Middle frontal gyrus (tissue), 1 donor: ENCODE measurements around the gene LENG9.

Experiments
- DNase-seq: peaks from one replicate; pipeline ENCODE4 v3.0.0-alpha.2; 2015; ENCODE audit warnings: low spot score; ENCODE audit errors: extremely low spot score

The LENG9 gene

GRCh38 chr19:54439174-54439851 lies 24.3 kb downstream of the LENG9 start:
- peak; percentile 68 for DNase-seq

DNA sequence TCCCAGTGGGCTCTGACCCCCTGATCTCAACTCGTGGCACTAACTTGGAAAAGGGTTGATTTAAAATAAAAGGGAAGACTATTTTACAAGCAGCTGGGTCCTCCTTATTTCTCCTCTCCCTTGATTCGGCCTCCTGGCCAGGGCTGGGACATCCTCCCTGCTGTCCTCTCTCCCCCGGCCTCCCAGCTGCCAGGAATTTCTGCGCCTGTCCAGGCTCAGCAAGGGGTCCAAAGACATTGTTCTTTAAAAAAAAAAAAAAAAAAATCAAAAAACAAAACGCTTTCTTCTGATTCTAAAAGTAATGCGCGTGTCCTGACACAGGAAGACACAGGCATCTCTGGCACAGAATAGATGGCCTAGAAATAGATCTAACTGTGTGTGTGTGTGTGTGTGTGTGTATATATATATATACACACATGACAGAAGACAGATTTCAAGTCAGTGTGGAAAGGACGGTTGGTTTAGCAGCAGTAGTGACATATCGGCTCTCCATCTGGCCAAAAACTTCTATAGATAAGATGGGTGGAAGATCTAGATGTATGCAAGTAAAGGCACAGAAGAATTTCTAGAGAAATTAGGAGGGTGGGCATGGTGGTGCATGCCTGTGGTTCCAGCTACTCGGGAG lies 26.8 kb downstream of the LENG9 start:
- DNase-seq = no peak

DNA sequence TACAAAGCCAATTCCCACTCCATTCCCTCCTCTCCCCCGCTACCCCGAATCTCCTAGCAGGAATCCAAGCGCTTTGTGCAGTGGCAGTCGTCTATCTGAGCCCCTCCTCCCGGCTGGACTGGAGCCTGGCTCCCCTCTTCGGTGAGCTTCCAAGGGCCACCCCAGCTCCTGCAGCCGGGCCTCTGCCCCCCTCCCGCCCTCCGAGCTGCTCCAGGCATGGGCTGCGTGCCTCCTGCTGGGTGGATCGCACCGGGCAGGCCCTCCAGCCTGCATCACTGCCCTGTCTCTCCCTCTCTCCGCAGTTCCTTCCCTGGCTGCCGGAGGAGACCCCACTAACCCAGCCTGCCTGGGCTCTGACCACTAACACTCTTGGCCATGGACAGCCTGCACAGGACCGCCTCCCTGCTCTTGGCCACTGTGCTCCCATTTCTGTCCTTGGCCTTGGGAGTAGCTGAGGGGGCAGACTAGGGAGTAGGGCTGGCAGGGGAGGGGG lies 27.5 kb downstream of the LENG9 start:
- no peak for DNase-seq

- DNase-seq = no peak
These were observed 28.0 kb downstream of the LENG9 start for GRCh38 chr19:54435551-54436016.

GRCh38 chr19:54434873-54435214 lies 28.7 kb downstream of the LENG9 start:
- no peak for DNase-seq

DNA sequence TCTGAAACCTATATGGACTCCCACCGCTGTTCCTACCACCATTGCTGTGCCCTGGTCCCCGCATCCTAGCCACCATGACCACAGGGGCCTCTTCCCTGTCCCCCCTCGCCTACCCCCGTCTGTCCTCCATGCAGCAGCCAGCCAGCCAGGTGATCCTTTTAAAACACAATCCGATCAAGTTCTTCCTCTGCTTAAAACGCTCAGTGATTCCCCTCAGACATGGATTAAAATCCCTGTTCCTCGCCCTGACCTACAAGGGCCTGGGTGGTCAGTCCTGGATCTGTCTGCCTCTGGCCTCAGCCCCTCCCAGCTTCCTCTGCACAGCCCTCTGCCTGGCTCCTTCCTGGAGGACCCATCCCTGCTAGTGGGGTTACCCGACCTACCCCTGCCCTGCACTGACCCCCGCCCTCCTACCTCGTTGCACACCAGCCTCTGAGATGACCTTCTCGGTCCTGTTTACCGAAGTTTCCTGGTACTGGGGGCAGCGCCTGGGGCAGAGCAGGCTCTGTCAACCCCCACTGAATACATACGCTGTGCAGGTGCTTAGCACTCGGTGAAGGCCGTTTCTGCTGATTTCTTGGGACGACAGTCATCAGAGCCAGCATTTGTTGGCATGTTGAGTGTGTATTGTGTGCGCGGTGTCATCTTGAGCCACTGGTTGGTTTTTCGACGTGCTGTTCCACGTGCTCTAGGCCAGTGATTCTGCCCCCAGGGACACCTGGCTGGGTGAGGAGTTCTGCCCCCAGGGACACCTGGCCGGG lies 29.3 kb downstream of the LENG9 start:
- no peak for DNase-seq

GRCh38 chr19:54433697-54434096 lies 29.9 kb downstream of the LENG9 start:
- no peak for DNase-seq

GRCh38 chr19:54432144-54432738 lies 31.3 kb downstream of the LENG9 start:
- DNase-seq = no peak

- DNase-seq = no peak
These were observed 32.2 kb downstream of the LENG9 start for GRCh38 chr19:54431255-54431838.

DNA sequence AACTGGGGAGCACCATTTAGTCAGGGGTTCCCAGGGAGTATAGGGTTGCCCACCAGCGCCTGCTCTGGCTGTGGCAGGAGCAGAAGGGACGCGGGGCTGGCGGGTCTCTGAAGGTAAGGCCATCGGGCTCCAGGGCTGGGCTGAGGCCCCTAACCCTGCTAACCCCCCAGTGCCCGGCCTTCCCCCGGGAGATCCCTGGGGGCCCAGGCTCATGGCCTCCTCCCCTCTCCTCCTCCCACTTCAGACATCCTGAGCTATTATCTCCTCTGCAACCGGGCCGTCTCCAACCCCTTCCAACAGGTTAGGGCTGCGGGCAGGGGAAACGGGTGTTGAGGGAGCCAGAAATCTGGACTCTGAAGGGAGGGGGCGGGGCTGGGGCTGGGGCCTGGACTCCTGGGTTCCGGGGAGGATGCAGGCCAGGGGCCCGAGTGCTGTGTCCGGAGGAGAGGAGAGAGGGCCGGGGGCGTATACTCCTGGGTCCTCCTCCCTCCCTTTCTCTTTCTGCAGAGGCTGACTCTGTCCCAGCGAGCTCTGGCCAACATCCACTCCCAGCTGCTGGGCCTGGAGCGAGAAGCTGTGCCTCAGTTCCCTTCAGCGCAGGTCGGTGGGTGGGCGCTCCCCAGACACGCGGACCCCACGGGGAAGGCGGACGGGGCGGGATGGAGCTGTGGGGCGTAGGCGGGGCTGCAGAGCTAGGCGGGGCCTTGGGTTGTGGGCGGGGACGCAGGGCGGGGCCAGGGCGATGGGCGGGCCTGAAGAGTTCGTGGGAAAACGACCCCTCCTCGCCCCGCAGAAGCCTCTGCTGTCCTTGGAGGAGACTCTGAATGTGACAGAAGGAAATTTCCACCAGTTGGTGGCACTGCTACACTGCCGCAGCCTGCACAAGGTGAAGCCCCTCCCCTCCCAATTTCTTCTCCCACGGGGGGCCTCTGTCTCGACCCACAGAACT lies 33.0 kb downstream of the LENG9 start:
- no peak for DNase-seq

DNA sequence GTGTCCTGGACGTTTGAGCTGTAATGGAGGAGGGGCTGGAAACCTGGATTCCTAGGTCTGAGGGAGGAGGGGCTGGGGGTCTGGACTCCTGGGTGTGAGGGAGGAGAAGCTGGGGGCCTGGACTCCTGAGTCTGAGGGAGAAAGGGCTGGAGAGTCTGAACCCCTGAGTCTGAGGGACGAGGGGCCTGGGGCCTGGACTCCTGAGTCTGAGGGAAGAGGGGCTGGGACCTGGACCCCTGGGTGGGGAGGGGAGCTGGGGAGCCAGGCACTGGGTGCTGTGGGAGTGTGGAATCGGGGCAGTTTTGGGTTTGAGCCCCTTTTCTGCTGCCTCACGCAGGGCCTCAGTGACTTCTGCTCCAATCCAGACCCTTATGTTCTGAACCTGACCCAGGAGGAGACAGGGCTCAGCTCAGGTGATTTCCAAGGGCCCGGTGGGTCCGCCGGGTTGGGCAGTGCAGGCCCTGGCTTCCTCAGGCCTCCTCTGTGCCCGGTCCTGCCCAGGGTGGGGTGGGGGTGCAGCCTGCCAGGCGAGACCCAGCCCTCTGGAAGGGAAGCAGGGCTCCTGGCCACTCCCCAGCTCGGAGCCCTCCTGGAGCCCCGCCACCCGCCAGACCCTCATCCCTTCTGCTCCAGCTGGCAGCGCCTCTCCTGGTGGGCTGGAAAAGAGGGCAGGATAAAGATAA lies 33.9 kb downstream of the LENG9 start:
- no peak for DNase-seq

DNA sequence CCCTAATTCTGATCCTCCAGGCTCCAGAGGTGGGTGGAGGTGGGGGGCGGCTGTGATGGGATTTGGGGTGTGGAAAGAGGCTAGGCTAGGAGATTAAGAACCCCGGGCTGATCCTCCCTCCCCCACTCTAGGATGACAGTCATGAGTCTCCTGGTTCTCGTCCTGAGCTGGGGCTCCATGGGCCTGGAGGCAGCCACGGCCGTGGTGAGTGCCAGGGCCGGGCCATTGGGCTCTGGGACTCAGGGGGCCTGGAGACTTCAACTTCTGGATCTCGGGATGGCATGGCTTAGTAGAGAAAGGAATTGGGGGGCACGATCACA lies 34.4 kb downstream of the LENG9 start:
- DNase-seq = no peak

- no peak for DNase-seq
These were observed 35.0 kb downstream of the LENG9 start for GRCh38 chr19:54428323-54429175.

GRCh38 chr19:54427586-54427985 lies 36.0 kb downstream of the LENG9 start:
- DNase-seq = no peak

DNA sequence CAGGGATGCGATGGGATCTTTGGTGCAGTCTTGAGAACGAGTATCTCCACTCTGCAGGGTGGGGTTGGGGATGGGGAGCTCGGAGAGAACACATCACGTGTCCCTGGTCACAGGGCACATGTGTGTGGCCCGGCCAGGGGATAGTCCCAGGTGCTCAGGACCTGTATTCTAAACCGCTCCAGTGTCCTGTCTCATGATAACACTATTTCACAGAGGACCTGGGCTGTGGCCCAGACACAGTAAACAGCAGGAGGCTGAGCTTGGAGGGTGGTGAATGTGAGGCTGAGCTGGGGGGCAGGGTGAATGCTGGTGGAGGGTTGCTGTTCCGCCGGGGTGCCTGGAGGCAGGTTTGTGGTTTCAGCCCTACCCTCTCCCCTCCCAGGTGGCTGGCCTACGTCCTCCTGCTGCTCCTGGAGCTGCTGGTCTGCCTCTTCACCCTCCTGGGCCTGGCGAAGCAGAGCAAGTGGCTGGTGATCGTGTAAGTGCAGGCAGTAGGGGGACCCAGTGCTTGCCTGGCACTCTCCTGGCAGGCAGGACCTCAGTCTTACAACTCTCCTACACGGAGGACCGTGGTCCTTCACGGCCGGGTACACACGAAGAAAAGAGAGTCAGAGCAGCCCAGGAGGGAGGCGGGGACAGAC lies 37.2 kb downstream of the LENG9 start:
- no peak for DNase-seq

GRCh38 chr19:54425382-54425723 lies 38.2 kb downstream of the LENG9 start:
- DNase-seq = no peak

DNA sequence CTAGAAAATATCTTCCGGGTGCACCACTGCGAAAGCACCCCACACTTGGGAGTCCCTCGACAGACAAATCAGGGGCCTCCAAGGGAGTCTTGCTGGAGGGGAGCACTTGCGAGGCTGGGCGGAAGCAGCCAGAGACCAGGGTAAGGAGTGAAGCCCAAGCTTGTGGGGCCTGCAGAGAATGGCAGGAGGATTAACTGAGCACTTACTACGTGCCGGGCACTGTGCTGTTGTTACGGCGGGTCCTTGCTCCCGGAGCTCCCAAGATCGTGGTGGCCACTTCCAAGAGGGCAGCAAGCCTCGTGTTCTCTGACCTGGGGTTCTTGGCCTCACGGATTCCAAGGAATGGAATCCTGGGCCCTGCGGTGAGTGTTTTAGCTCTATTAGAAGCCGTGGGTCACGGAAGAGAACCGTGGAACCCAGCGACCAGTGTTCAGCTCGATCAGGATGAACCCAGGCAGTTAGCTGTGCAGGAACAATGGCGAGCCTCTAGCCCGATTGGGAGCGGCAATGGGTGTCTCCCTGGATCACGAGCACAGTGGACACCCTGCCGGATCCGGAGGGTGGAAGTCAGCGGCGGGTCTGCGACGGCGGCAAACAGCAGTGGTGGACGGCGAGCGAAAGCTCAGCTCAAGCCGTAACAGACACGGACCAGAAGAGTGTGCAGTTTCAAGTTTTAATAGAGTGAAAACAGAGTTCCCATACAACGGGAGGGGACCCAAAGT lies 38.8 kb downstream of the LENG9 start:
- no peak for DNase-seq

DNA sequence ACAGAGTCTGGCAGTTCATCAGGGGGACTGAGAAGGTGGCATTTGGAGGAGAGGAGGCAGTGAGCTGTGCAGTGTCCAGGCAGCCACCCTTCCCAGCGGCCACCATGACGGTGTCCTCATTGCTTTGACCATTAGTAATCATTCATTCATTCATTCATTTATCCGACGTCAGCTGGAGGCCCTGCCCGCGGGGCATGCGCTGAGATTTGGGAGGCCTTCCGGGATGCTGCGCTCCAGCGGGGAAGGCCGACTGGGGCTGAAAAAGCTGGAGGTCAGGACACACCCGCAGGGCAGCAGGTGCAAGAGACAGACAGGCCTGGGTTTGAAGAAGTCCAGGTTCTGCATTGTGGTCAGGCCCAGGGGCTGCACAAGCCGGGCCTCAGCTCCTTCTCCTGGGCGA lies 39.4 kb downstream of the LENG9 start:
- DNase-seq = no peak
